ENCODE measurements around the gene SNRPA1.

The SNRPA1 gene

GRCh38 chr15:101266787-101267186 is 28.3 kb downstream of the SNRPA1 start:
- H3K4me3 ChIP-seq (ENCODE audit: low read length): peak overlapping the region; percentile 21
- no peak for DNase-seq (ENCODE audit: low read depth)
- no peak for TF ChIP-seq CTCF (conservative IDR thresholded peaks at IDR 0.05; ENCODE audit: low read length)

- no peak for TF ChIP-seq CTCF (conservative IDR thresholded peaks at IDR 0.05; ENCODE audit: low read length)
- no peak overlapping the region for H3K4me3 ChIP-seq (ENCODE audit: low read length)
- DNase-seq (ENCODE audit: low read depth): peak; percentile 89
These were observed 29.0 kb downstream of the SNRPA1 start for GRCh38 chr15:101266034-101266433.

- H3K4me3 ChIP-seq (ENCODE audit: low read length): no peak overlapping the region
- TF ChIP-seq CTCF (conservative IDR thresholded peaks at IDR 0.05; ENCODE audit: low read length): no peak
- no peak for DNase-seq (ENCODE audit: low read depth)
These were observed 30.0 kb downstream of the SNRPA1 start for GRCh38 chr15:101264911-101265641.

- DNase-seq (ENCODE audit: low read depth): peak; percentile 38
- TF ChIP-seq CTCF (conservative IDR thresholded peaks at IDR 0.05; ENCODE audit: low read length): no peak
- no peak overlapping the region for H3K4me3 ChIP-seq (ENCODE audit: low read length)
These were observed 31.0 kb downstream of the SNRPA1 start for GRCh38 chr15:101264011-101264410.

GRCh38 chr15:101262551-101262950 is 32.5 kb downstream of the SNRPA1 start:
- DNase-seq (ENCODE audit: low read depth): peak; percentile 93
- no peak overlapping the region for H3K4me3 ChIP-seq (ENCODE audit: low read length)
- TF ChIP-seq CTCF (conservative IDR thresholded peaks at IDR 0.05; ENCODE audit: low read length): no peak

- peak; percentile 91 for TF ChIP-seq CTCF (conservative IDR thresholded peaks at IDR 0.05; ENCODE audit: low read length)
- H3K4me3 ChIP-seq (ENCODE audit: low read length): no peak overlapping the region
- DNase-seq (ENCODE audit: low read depth): peak; percentile 75
These were observed 36.6 kb downstream of the SNRPA1 start for GRCh38 chr15:101258238-101259144.
